Ovary (tissue), 9 donors: ENCODE measurements around the gene RAB11FIP2. TPM values are rescaled to one million over a fixed set of nuclear protein-coding genes. Genes with fewer than 3 reads are reported as not detected.

Source experiments
- DNase-seq, 5 donors: peaks; one replicate each; pipeline ENCODE4 v3.0.0-alpha.2; 2019 to 2020
- H3K27ac ChIP-seq, 2 donors: fragments of 200-600 bp; one replicate each; pipeline versions ENCODE4 v1.5.1 to v1.8.0; 2019 to 2022
- H3K27me3 ChIP-seq: fragments of 200-600 bp; one replicate; pipeline ENCODE4 v1.8.0; 2022
- H3K36me3 ChIP-seq: fragments of 200-600 bp; sonication (generic); one replicate; pipeline ENCODE4 v1.5.1; 2019
- H3K4me1 ChIP-seq: one replicate; pipeline ENCODE4 v1.8.1; 2013; ENCODE audit warnings: mild to moderate bottlenecking, moderate library complexity; ENCODE audit not compliant: insufficient read depth
- H3K4me3 ChIP-seq: fragments of 200-600 bp; sonication (generic); one replicate; pipeline ENCODE4 v1.5.1; 2017
- H3K9me3 ChIP-seq, 2 donors: fragments of 200-600 bp in 1 of 2; sonication (generic) in 1 of 2; one replicate each; pipeline versions ENCODE4 v1.5.1 to v1.8.1; 2013 to 2019; ENCODE audit warnings: mild to moderate bottlenecking in 1 of 2, moderate library complexity in 1 of 2
- CTCF ChIP-seq, 3 donors: fragments of 450-650 bp in 2 of 3; fragments of 200-600 bp in 1 of 3; IDR thresholded peaks; one replicate each; pipeline versions ENCODE4 v1.5.1 to v1.8.0; 2016 to 2022; ENCODE audit warnings: antibody characterized with exemption in 3 of 3, mild to moderate bottlenecking in 1 of 3
- EP300 ChIP-seq: sonication (generic); formaldehyde crosslinking; IDR thresholded peaks from one replicate; pipeline ENCODE4 v1.6.1; 2017; ENCODE audit warnings: antibody characterized with exemption
- POLR2A ChIP-seq: fragments of 450-650 bp; IDR thresholded peaks from one replicate; pipeline ENCODE4 v1.6.1; 2017; ENCODE audit warnings: antibody characterized with exemption, mild to moderate bottlenecking, moderate library complexity
- WGBS, 3 donors: extraction: QIAGEN DNeasy Blood & Tissue Kit in 1 of 3; methylation state at CpG; one replicate each; pipeline versions ENCODE4 v1.1.5 to v1.1.7; 2013 to 2017; 5-methylcytosine and 5-hydroxymethylcytosine counted together
- intact Hi-C, 4 donors: fragments of 100-400 bp; cut with DNase I; formaldehyde crosslinking; loops; one replicate each; pipeline versions ENCODE4 v1.11.0 to v1.15.1; 2022 to 2023
- polyA plus RNA-seq, 2 donors: library from polyadenylated mRNA; stranded (reverse); fragments of 200-250 nt in 1 of 2; fragments of 350-450 nt in 1 of 2; fragmentation: Illumina TruSeq in 1 of 2; extraction: RNeasy Lipid Tissue Mini Kit (QIAGEN cat#74804) in 1 of 2; gene quantifications; one replicate each; pipeline ENCODE4 v1.2.3, GENCODE V29; 2013 to 2014
- total RNA-seq, 7 donors: library from RNA; depleted of rRNA in 2 of 7; stranded (reverse); fragments of >200 nt in 2 of 7; fragmentation: NEBNext Ultra II Directional in 3 of 7; extraction: Animal tissue kit (Norgen Biotek cat#: 25700) in 3 of 7; gene quantifications; one replicate each; pipeline versions ENCODE4 v1.1.0 to v1.2.4, GENCODE V29; 2016 to 2023
- donor health status: DM: no; HTN: no; CAD: no; lungs with moderate emphysema.
- donor health status: DM: no; HTN: no; CAD: no.
- donor health status: Bipolar disorder and iron deficiency.
- donor health status: DM: yes; HTN: yes; CAD: no.
- donor health status: DM: no; HTN: no; CAD: no.
- donor health status: DM: yes; HTN: yes; CAD: no.

The RAB11FIP2 gene
- total and polyA plus RNA-seq, 9 donors, result 6.9 to 47.8 (median 26.2) TPM

GRCh38 chr10:118034791-118035261, 11.9 kb downstream of the RAB11FIP2 start:
- Histone ChIP-seq H3K9me3 (no peaks in the 10 kb centered on the region), H3K27me3 (no peaks in the 10 kb centered on the region), H3K27ac (no peak overlapping the region), H3K4me3 (no peak overlapping the region), H3K4me1 (peaks cover 9% of the 10 kb centered on the region), H3K36me3 (no peaks in the 10 kb centered on the region)
- intact Hi-C loops, result loop anchor here in 1 of 4 donors (10.0 kb wide), 1 partner anchor 210 kb away; no protein-coding TSS in a partner anchor
- DNase-seq, result no peak
- 89 to 94% (median 91%) methylated on average over 4 of the region's 4 CpGs for WGBS, 3 donors
- TF ChIP-seq EP300, result no peak
- TF ChIP-seq CTCF (IDR thresholded peaks at IDR 0.05), result no peak
- TF ChIP-seq POLR2A, result no peak

GRCh38 chr10:118033905-118034304, 12.8 kb downstream of the RAB11FIP2 start:
- intact Hi-C loops, result loop anchor here in 1 of 4 donors (10.0 kb wide), 1 partner anchor 211 kb away; no protein-coding TSS in a partner anchor
- H3K4me3 ChIP-seq, result no peak overlapping the region
- H3K4me1 ChIP-seq, result peaks cover 9% of the 10 kb centered on the region
- H3K27ac ChIP-seq, result no peak overlapping the region
- WGBS, 3 donors, result 12 to 25% (median 18%) methylated on average over 7 of the region's 7 CpGs
- H3K36me3 ChIP-seq, result no peaks in the 10 kb centered on the region
- TF ChIP-seq POLR2A (no peak), EP300 (no peak), CTCF (IDR thresholded peaks at IDR 0.05) (no peak)
- no peak for DNase-seq
- H3K9me3 ChIP-seq, result no peaks in the 10 kb centered on the region
- no peaks in the 10 kb centered on the region for H3K27me3 ChIP-seq

GRCh38 chr10:118032564-118032963, 14.2 kb downstream of the RAB11FIP2 start:
- WGBS, 3 donors, result 80 to 90% (median 88%) methylated on average over 4 of the region's 4 CpGs
- H3K4me1 ChIP-seq, result peaks cover 9% of the 10 kb centered on the region
- intact Hi-C loops, result loop anchor here in 1 of 4 donors (10.0 kb wide), 1 partner anchor 212 kb away; no protein-coding TSS in a partner anchor
- H3K9me3 ChIP-seq, result no peaks in the 10 kb centered on the region
- no peak for TF ChIP-seq POLR2A
- TF ChIP-seq CTCF (IDR thresholded peaks at IDR 0.05), result no peak
- TF ChIP-seq EP300, result no peak
- H3K4me3 ChIP-seq, result no peak overlapping the region
- H3K36me3 ChIP-seq, result no peaks in the 10 kb centered on the region
- DNase-seq, result no peak
- H3K27ac ChIP-seq, result no peak overlapping the region
- H3K27me3 ChIP-seq, result no peaks in the 10 kb centered on the region

- no peaks in the 10 kb centered on the region for H3K27me3 ChIP-seq
- 57 to 60% (median 59%) methylated on average over 2 of the region's 2 CpGs for WGBS, 3 donors
- peaks cover 9% of the 10 kb centered on the region for H3K4me1 ChIP-seq
- H3K4me3 ChIP-seq, result no peak overlapping the region
- H3K9me3 ChIP-seq, result no peaks in the 10 kb centered on the region
- TF ChIP-seq CTCF (IDR thresholded peaks at IDR 0.05) (no peak), EP300 (no peak), POLR2A (no peak)
- no peak for DNase-seq
- H3K36me3 ChIP-seq, result no peaks in the 10 kb centered on the region
- no peak overlapping the region for H3K27ac ChIP-seq
- intact Hi-C loops, result loop anchor here in 1 of 4 donors (10.0 kb wide), 1 partner anchor 213 kb away; no protein-coding TSS in a partner anchor
Measured at GRCh38 chr10:118031351-118032075, 15.2 kb downstream of the RAB11FIP2 start.
